A549 treated with Mapracorat at 1 μM for 4 hours (cell line): ENCODE data around the gene KRTAP4-12. TPM values are rescaled to one million over a fixed set of nuclear protein-coding genes. Genes with fewer than 3 reads are reported as not detected.

Source experiments
- total RNA-seq: library from RNA; stranded (reverse); fragments of 200-300 nt; extraction: Qiagen RNA extraction; gene quantifications from 5 replicates; pipeline ENCODE4 v1.2.3, GENCODE V29; 2022

KRTAP4-12 gene
- total RNA-seq, result not detected in 5 replicates

GRCh38 chr17:41123991-41124371 is at the start of gene KRTAP4-12:
KRTAP4-12 (minus strand) TSS chr17:41124182; CDS start chr17:41124122, 60 bp downstream.

GRCh38 chr17:41168121-41168520 is 44.1 kb upstream of the KRTAP4-12 start, which contains the start of gene KRTAP4-3:
KRTAP4-3 (minus strand) TSS chr17:41168221; CDS start chr17:41168172, 49 bp downstream.

GRCh38 chr17:41160648-41161047 is 36.7 kb upstream of the KRTAP4-12 start, which contains the start of gene KRTAP4-4:
KRTAP4-4 (minus strand) TSS chr17:41160748; CDS start chr17:41160691, 57 bp downstream.

GRCh38 chr17:41149652-41149985 is 25.6 kb upstream of the KRTAP4-12 start, which contains the start of gene KRTAP4-5:
KRTAP4-5 (minus strand) TSS chr17:41149825; CDS start chr17:41149767, 58 bp downstream.

GRCh38 chr17:41140360-41141131 is 16.6 kb upstream of the KRTAP4-12 start, which contains the start of gene KRTAP4-6:
KRTAP4-6 (minus strand) TSS chr17:41140544; CDS start chr17:41140487, 57 bp downstream.

GRCh38 chr17:41117846-41118386 is 6.1 kb downstream of the KRTAP4-12 start, which contains the start of gene KRTAP4-11:
KRTAP4-11 (minus strand) TSS chr17:41118373; CDS start chr17:41118315, 58 bp downstream.

GRCh38 chr17:41105347-41105746 is 18.6 kb downstream of the KRTAP4-12 start, which contains the start of gene KRTAP4-9:
KRTAP4-9 (plus strand) TSS chr17:41105389; CDS start chr17:41105389, 0 bp downstream.

GRCh38 chr17:41101586-41102259 is 22.3 kb downstream of the KRTAP4-12 start, which contains the start of gene KRTAP4-16:
KRTAP4-16 (minus strand) TSS chr17:41102209; CDS start chr17:41102209, 0 bp downstream.

GRCh38 chr17:41098042-41098441 is 25.9 kb downstream of the KRTAP4-12 start, which contains the start of gene KRTAP4-8:
KRTAP4-8 (minus strand) TSS chr17:41098142; CDS start chr17:41098084, 58 bp downstream.

GRCh38 chr17:41084100-41084856 is 39.7 kb downstream of the KRTAP4-12 start, which contains the start of gene KRTAP4-7:
KRTAP4-7 (plus strand) TSS chr17:41084150; CDS start chr17:41084207, 57 bp downstream.

Other genes with a start within 250 kb of the KRTAP4-12 start
- gene KRT20, start 238.9 kb downstream of the KRTAP4-12 start, total RNA-seq, result 0.17 to 0.45 TPM (median 0.26 TPM) in 5 replicates
- gene KRT23, start 186.5 kb downstream of the KRTAP4-12 start, total RNA-seq, result 0.08 to 0.15 TPM (median 0.08 TPM) in 3 of 5 replicates, not detected in the others
- not detected in 5 replicates for gene KRT39, start 157.2 kb downstream of the KRTAP4-12 start, total RNA-seq
- gene KRT40, start 139.9 kb downstream of the KRTAP4-12 start, total RNA-seq, result not detected in 5 replicates
- gene KRTAP3-3, start 130.0 kb downstream of the KRTAP4-12 start, total RNA-seq, result not detected in 5 replicates
- gene KRTAP3-2, start 124.3 kb downstream of the KRTAP4-12 start, total RNA-seq, result 0.22 to 0.42 TPM (median 0.37 TPM) in 3 of 5 replicates, not detected in the others
- 0.35 TPM in 1 of 5 replicates, not detected in the others for gene KRTAP3-1, start 115.1 kb downstream of the KRTAP4-12 start, total RNA-seq
- not detected in 5 replicates for gene KRTAP1-5, start 97.0 kb downstream of the KRTAP4-12 start, total RNA-seq
- not detected in 5 replicates for gene KRTAP1-4, start 94.0 kb downstream of the KRTAP4-12 start, total RNA-seq
- gene KRTAP1-3, start 89.3 kb downstream of the KRTAP4-12 start, total RNA-seq, result not detected in 5 replicates
- gene KRTAP1-1, start 82.7 kb downstream of the KRTAP4-12 start, total RNA-seq, result not detected in 5 replicates
- not detected in 5 replicates for gene KRTAP2-1, start 76.9 kb downstream of the KRTAP4-12 start, total RNA-seq
- not detected in 5 replicates for gene KRTAP2-2, start 69.0 kb downstream of the KRTAP4-12 start, total RNA-seq
- 0.22 TPM in 1 of 5 replicates, not detected in the others for gene KRTAP2-3, start 64.1 kb downstream of the KRTAP4-12 start, total RNA-seq
- not detected in 5 replicates for gene KRTAP2-4, start 58.3 kb downstream of the KRTAP4-12 start, total RNA-seq
- gene KRTAP4-7, start 40.0 kb downstream of the KRTAP4-12 start, total RNA-seq, result not detected in 5 replicates
- gene KRTAP4-8, start 26.0 kb downstream of the KRTAP4-12 start, total RNA-seq, result not detected in 5 replicates
- gene KRTAP4-16, start 22.0 kb downstream of the KRTAP4-12 start, total RNA-seq, result not detected in 5 replicates
- gene KRTAP4-9, start 18.8 kb downstream of the KRTAP4-12 start, total RNA-seq, result not detected in 5 replicates
- not detected in 5 replicates for gene KRTAP4-11, start 5.8 kb downstream of the KRTAP4-12 start, total RNA-seq
- not detected in 5 replicates for gene KRTAP4-6, start 16.4 kb upstream of the KRTAP4-12 start, total RNA-seq
- not detected in 5 replicates for gene KRTAP4-5, start 25.6 kb upstream of the KRTAP4-12 start, total RNA-seq
- gene KRTAP4-4, start 36.6 kb upstream of the KRTAP4-12 start, total RNA-seq, result not detected in 5 replicates
- not detected in 5 replicates for gene KRTAP4-3, start 44.0 kb upstream of the KRTAP4-12 start, total RNA-seq
- gene KRTAP4-2, start 54.0 kb upstream of the KRTAP4-12 start, total RNA-seq, result not detected in 5 replicates
- 0.16 to 0.38 TPM (median 0.18 TPM) in 3 of 5 replicates, not detected in the others for gene KRTAP4-1, start 60.7 kb upstream of the KRTAP4-12 start, total RNA-seq
- not detected in 5 replicates for gene KRTAP9-1, start 65.7 kb upstream of the KRTAP4-12 start, total RNA-seq
- not detected in 5 replicates for gene KRTAP9-2, start 102.5 kb upstream of the KRTAP4-12 start, total RNA-seq
- not detected in 5 replicates for gene KRTAP9-3, start 108.3 kb upstream of the KRTAP4-12 start, total RNA-seq
- not detected in 5 replicates for gene KRTAP9-8, start 113.8 kb upstream of the KRTAP4-12 start, total RNA-seq
- not detected in 5 replicates for gene KRTAP9-4, start 125.5 kb upstream of the KRTAP4-12 start, total RNA-seq
- gene KRTAP9-9, start 131.2 kb upstream of the KRTAP4-12 start, total RNA-seq, result not detected in 5 replicates
- gene KRTAP9-6, start 141.2 kb upstream of the KRTAP4-12 start, total RNA-seq, result not detected in 5 replicates
- gene KRTAP9-7, start 151.5 kb upstream of the KRTAP4-12 start, total RNA-seq, result not detected in 5 replicates
- gene KRTAP29-1, start 178.7 kb upstream of the KRTAP4-12 start, total RNA-seq, result not detected in 5 replicates
- not detected in 5 replicates for gene KRTAP16-1, start 185.1 kb upstream of the KRTAP4-12 start, total RNA-seq
- not detected in 5 replicates for gene KRTAP17-1, start 191.5 kb upstream of the KRTAP4-12 start, total RNA-seq
- not detected in 5 replicates for gene KRT33A, start 226.6 kb upstream of the KRTAP4-12 start, total RNA-seq
- gene KRT33B, start 245.6 kb upstream of the KRTAP4-12 start, total RNA-seq, result not detected in 5 replicates